Panc1 (cell line): ENCODE measurements around the gene SMAD7.

Experiments
- POLR2AphosphoS5 ChIP-seq: IDR thresholded peaks from 2 replicates; pipeline ENCODE4 v1.6.1; 2012; ENCODE audit warnings: mild to moderate bottlenecking, low read depth, low read length, moderate library complexity
- SIN3A ChIP-seq: IDR thresholded peaks from 2 replicates; pipeline ENCODE4 v1.6.1; 2012; ENCODE audit warnings: low read depth, mild to moderate bottlenecking, low read length, moderate library complexity, borderline replicate concordance; ENCODE audit not compliant: insufficient read depth
- TCF7L2 ChIP-seq: IDR thresholded peaks from 2 replicates; pipeline ENCODE4 v1.6.1; 2011; ENCODE audit warnings: mild to moderate bottlenecking, low read depth, low read length, inconsistent platforms
- TF ChIP-seq, protein P1 (sequence below): fragments of 450-650 bp; IDR thresholded peaks from 2 replicates; pipeline ENCODE4 v1.5.1; 2017; ENCODE audit warnings: mild to moderate bottlenecking
- TF ChIP-seq, protein P2 (sequence below), 2 experiments: IDR thresholded peaks; 2 replicates each; pipeline ENCODE4 v1.6.1; 2011 to 2012; ENCODE audit warnings: low read depth in 2 of 2, control low read depth in 1 of 2, low read length in 1 of 2, mild to moderate bottlenecking in 1 of 2, moderate library complexity in 1 of 2; ENCODE audit not compliant: insufficient read depth in 1 of 2

DNA sequence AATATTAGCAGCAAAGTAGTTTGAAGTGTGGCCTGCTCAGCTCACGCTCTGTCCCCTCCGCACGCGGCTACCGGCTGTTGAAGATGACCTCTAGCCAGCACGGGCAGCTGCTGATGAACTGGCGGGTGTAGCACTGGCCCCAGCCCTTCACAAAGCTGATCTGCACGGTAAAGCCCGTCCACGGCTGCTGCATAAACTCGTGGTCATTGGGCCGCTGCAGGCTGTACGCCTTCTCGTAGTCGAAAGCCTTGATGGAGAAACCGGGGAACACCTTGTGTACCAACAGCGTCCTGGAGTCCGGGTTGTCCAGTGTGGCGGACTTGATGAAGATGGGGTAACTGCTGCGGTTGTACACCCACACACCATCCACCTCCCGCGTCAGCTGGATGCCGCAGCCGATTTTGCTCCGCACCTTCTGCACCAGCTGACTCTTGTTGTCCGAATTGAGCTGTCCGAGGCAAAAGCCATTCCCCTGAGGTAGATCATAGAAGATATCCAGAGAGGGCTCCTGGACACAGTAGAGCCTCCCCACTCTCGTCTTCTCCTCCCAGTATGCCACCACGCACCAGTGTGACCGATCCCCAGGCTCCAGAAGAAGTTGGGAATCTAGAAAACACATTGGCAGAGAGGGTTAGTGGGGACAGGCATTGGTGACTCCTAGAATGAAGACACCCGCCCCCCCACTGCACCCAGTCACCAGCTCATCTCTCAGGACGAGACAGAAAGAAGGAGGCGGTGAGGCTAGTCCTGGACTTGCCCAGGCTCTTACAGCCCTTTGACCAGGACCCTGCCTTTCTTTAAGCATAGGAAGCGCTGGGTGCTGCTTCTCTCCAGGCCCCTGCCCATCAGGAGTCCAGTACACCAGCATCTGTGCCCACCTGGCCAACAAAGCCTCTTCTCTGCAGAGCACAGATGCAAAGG lies 29.2 kb downstream of the SMAD7 start:
- TF ChIP-seq, protein P1, sequence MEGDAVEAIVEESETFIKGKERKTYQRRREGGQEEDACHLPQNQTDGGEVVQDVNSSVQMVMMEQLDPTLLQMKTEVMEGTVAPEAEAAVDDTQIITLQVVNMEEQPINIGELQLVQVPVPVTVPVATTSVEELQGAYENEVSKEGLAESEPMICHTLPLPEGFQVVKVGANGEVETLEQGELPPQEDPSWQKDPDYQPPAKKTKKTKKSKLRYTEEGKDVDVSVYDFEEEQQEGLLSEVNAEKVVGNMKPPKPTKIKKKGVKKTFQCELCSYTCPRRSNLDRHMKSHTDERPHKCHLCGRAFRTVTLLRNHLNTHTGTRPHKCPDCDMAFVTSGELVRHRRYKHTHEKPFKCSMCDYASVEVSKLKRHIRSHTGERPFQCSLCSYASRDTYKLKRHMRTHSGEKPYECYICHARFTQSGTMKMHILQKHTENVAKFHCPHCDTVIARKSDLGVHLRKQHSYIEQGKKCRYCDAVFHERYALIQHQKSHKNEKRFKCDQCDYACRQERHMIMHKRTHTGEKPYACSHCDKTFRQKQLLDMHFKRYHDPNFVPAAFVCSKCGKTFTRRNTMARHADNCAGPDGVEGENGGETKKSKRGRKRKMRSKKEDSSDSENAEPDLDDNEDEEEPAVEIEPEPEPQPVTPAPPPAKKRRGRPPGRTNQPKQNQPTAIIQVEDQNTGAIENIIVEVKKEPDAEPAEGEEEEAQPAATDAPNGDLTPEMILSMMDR = no peak
- TF ChIP-seq POLR2AphosphoS5 (no peak), TCF7L2 (no peak), SIN3A (no peak)
- TF ChIP-seq, protein P2, sequence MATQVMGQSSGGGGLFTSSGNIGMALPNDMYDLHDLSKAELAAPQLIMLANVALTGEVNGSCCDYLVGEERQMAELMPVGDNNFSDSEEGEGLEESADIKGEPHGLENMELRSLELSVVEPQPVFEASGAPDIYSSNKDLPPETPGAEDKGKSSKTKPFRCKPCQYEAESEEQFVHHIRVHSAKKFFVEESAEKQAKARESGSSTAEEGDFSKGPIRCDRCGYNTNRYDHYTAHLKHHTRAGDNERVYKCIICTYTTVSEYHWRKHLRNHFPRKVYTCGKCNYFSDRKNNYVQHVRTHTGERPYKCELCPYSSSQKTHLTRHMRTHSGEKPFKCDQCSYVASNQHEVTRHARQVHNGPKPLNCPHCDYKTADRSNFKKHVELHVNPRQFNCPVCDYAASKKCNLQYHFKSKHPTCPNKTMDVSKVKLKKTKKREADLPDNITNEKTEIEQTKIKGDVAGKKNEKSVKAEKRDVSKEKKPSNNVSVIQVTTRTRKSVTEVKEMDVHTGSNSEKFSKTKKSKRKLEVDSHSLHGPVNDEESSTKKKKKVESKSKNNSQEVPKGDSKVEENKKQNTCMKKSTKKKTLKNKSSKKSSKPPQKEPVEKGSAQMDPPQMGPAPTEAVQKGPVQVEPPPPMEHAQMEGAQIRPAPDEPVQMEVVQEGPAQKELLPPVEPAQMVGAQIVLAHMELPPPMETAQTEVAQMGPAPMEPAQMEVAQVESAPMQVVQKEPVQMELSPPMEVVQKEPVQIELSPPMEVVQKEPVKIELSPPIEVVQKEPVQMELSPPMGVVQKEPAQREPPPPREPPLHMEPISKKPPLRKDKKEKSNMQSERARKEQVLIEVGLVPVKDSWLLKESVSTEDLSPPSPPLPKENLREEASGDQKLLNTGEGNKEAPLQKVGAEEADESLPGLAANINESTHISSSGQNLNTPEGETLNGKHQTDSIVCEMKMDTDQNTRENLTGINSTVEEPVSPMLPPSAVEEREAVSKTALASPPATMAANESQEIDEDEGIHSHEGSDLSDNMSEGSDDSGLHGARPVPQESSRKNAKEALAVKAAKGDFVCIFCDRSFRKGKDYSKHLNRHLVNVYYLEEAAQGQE (IDR thresholded peaks at IDR 0.05; ENCODE audit: insufficient read depth in 1 of 2, low read depth in 2 of 2, low read length in 1 of 2) = no peak
